GM18505 (cell line): ENCODE measurements around the gene PRICKLE2.
"Not testable (repeated sequence)": the region's sequence is repeated elsewhere in the genome, so short reads cannot be mapped to it uniquely, and the experiment has no call there.

Experiments
- ATAC-seq: cut with Tn5 transposase; IDR thresholded peaks from one replicate; pipeline ENCODE4 v1.9.1; 2021; ENCODE audit not compliant: unreplicated experiment
- POLR2A ChIP-seq: IDR thresholded peaks from 4 replicates; pipeline ENCODE4 v1.6.1; 2011; ENCODE audit warnings: borderline replicate concordance; ENCODE audit not compliant: insufficient read depth, insufficient read length; ENCODE audit errors: extremely low read depth

PRICKLE2 gene

GRCh38 chr3:64107190-64107589 lies 118.1 kb downstream of the PRICKLE2 start:
- TF ChIP-seq POLR2A, result no peak
- no peak for ATAC-seq

- no peak for TF ChIP-seq POLR2A
- no peak for ATAC-seq
Measured at GRCh38 chr3:64105816-64106215, 119.5 kb downstream of the PRICKLE2 start.

GRCh38 chr3:64104691-64105111 lies 120.6 kb downstream of the PRICKLE2 start:
- TF ChIP-seq POLR2A, result no peak
- no peak for ATAC-seq

- no peak for ATAC-seq
- TF ChIP-seq POLR2A, result no peak
Measured at GRCh38 chr3:64104006-64104405, 121.3 kb downstream of the PRICKLE2 start.

GRCh38 chr3:64103131-64103530 lies 122.1 kb downstream of the PRICKLE2 start:
- no peak for ATAC-seq
- no peak for TF ChIP-seq POLR2A

GRCh38 chr3:64102147-64102546 lies 123.1 kb downstream of the PRICKLE2 start:
- ATAC-seq, result no peak
- no peak for TF ChIP-seq POLR2A

GRCh38 chr3:64099316-64099715 lies 126.0 kb downstream of the PRICKLE2 start:
- no peak for ATAC-seq
- no peak for TF ChIP-seq POLR2A

- TF ChIP-seq POLR2A, result no peak
- ATAC-seq, result no peak
Measured at GRCh38 chr3:64098670-64099069, 126.6 kb downstream of the PRICKLE2 start.

- ATAC-seq, result no peak
Measured at GRCh38 chr3:64097920-64098319, 127.3 kb downstream of the PRICKLE2 start.

GRCh38 chr3:64095802-64096201 lies 129.5 kb downstream of the PRICKLE2 start:
- TF ChIP-seq POLR2A, result no peak
- ATAC-seq, result no peak

More at GRCh38 chr3:64097920-64098319, 127.3 kb downstream of the PRICKLE2 start:
- TF ChIP-seq POLR2A, result no peak

GRCh38 chr3:64094713-64095079 lies 130.6 kb downstream of the PRICKLE2 start:
- no peak for TF ChIP-seq POLR2A
- no peak for ATAC-seq

GRCh38 chr3:64093825-64094712 lies 131.2 kb downstream of the PRICKLE2 start:
- no peak for ATAC-seq
- TF ChIP-seq POLR2A, result no peak

GRCh38 chr3:64093211-64093610 lies 132.1 kb downstream of the PRICKLE2 start:
- ATAC-seq, result no peak
- no peak for TF ChIP-seq POLR2A

GRCh38 chr3:64091501-64091900 lies 133.8 kb downstream of the PRICKLE2 start:
- no peak for ATAC-seq

GRCh38 chr3:64089386-64089785 lies 135.9 kb downstream of the PRICKLE2 start:
- ATAC-seq, result not testable (repeated sequence)

More at GRCh38 chr3:64091501-64091900, 133.8 kb downstream of the PRICKLE2 start:
- no peak for TF ChIP-seq POLR2A
